Kidney (tissue), 14 donors: Measurements from ENCODE around the gene NDUFS1. TPM values are rescaled to one million over a fixed set of nuclear protein-coding genes. Genes with fewer than 3 reads are reported as not detected.

ENCODE experiments used
- DNase-seq, 5 donors: peaks; one replicate each; pipeline ENCODE4 v3.0.0-alpha.2; 2013 to 2020
- FAIRE-seq: peaks from 2 replicates; lab custom pipeline; 2012; peaks lifted over from hg19 to GRCh38; lab: Jason Lieb, UNC
- H3K27ac ChIP-seq, 2 donors: one replicate each; pipeline ENCODE4 v1.7.0; 2013; ENCODE audit warnings: low read depth in 2 of 2, low read length in 2 of 2, inconsistent platforms in 1 of 2
- H3K27me3 ChIP-seq: one replicate; pipeline ENCODE4 v1.7.1; 2013; ENCODE audit warnings: low read length, inconsistent platforms; ENCODE audit not compliant: control insufficient read depth, insufficient read depth
- H3K36me3 ChIP-seq, 3 donors: one replicate each; pipeline versions ENCODE4 v1.7.0 to v1.7.1; 2013; ENCODE audit warnings: low read length in 3 of 3, control low read depth in 1 of 3, inconsistent platforms in 1 of 3; ENCODE audit not compliant: insufficient read depth in 3 of 3, control insufficient read depth in 2 of 3
- H3K4me1 ChIP-seq, 3 donors: one replicate each; pipeline versions ENCODE4 v1.7.0 to v1.7.1; 2013; ENCODE audit warnings: low read length in 3 of 3, inconsistent platforms in 1 of 3, low read depth in 1 of 3; ENCODE audit not compliant: control insufficient read depth in 2 of 3, insufficient read depth in 2 of 3
- H3K4me3 ChIP-seq, 3 donors: one replicate each; pipeline versions ENCODE4 v1.7.0 to v1.8.1; 2013; ENCODE audit warnings: low read length in 3 of 3, control low read depth in 1 of 3, inconsistent platforms in 1 of 3
- H3K9ac ChIP-seq, 3 donors: one replicate each; pipeline versions ENCODE4 v1.7.0 to v1.7.1; 2013; ENCODE audit warnings: low read length in 3 of 3, control low read depth in 1 of 3, inconsistent platforms in 1 of 3
- H3K9me3 ChIP-seq, 3 donors: one replicate each; pipeline versions ENCODE4 v1.7.0 to v1.7.1; 2013; ENCODE audit warnings: low read length in 3 of 3, control low read depth in 1 of 3, inconsistent platforms in 1 of 3; ENCODE audit not compliant: control insufficient read depth in 2 of 3, insufficient read depth in 1 of 3
- CTCF ChIP-seq: IDR thresholded peaks from 3 replicates; pipeline ENCODE4 v1.5.1; 2012; ENCODE audit warnings: mild to moderate bottlenecking, moderate library complexity, borderline replicate concordance; ENCODE audit not compliant: insufficient read depth; ENCODE audit errors: extremely low read depth
- intact Hi-C: fragments of 100-400 bp; cut with DNase I; formaldehyde crosslinking; loops from one replicate; pipeline ENCODE4 v1.11.1; 2022
- polyA plus RNA-seq: library from polyadenylated mRNA; stranded (reverse); fragments of 350-450 nt; fragmentation: Illumina TruSeq; extraction: RNeasy Lipid Tissue Mini Kit (QIAGEN cat#74804); gene quantifications from one replicate; pipeline ENCODE4 v1.2.3, GENCODE V29; 2014; ENCODE audit warnings: low read depth, low replicate concordance; ENCODE audit not compliant: insufficient read depth
- total RNA-seq: library from RNA; stranded (reverse); fragmentation: NEBNext Ultra II Directional; extraction: Animal tissue kit (Norgen Biotek cat#: 25700); gene quantifications from one replicate; pipeline ENCODE4 v1.2.1, GENCODE V29; 2021
- donor health status: control.
- donor health status: control.
- donor health status: control.
- donor health status: control.
- donor health status: control.
- donor health status: DM: yes; HTN: yes; CAD: no.
- donor health status: Normal renal cell carcinoma (clear cell type).

NDUFS1 gene
- total and polyA plus RNA-seq, 2 donors from 2014 or later = 67.6 to 97.2 TPM

GRCh38 chr2:206088248-206088647, 71.0 kb downstream of the NDUFS1 start:
- Histone ChIP-seq H3K36me3 (no peaks in the 10 kb centered on the region), H3K9me3 (no peaks in the 10 kb centered on the region), H3K9ac (peak overlapping the region in 1 of 3 donors; percentile 2), H3K4me3 (no peak overlapping the region), H3K27ac (no peak overlapping the region), H3K27me3 (no peaks in the 10 kb centered on the region), H3K4me1 (peaks cover 0 to 2% (median 0%) of the 10 kb centered on the region in 3 donors)
- no peak for FAIRE-seq
- TF ChIP-seq CTCF = no peak
- no peak for DNase-seq
- intact Hi-C loops = no loop called here

GRCh38 chr2:206086716-206087350, 72.4 kb downstream of the NDUFS1 start:
- Histone ChIP-seq H3K9me3 (no peaks in the 10 kb centered on the region), H3K27me3 (no peaks in the 10 kb centered on the region), H3K27ac (peak overlapping the region; percentile 63 to 99), H3K4me3 (peak overlapping the region; percentile 79 to 91 (median 83)), H3K36me3 (no peaks in the 10 kb centered on the region), H3K9ac (peak overlapping the region; percentile 79 to 100 (median 98)), H3K4me1 (peaks cover 0 to 3% (median 2%) of the 10 kb centered on the region in 3 donors)
- DNase-seq (peak in 2 of 5 donors; percentile 56 to 61), FAIRE-seq (no peak)
- intact Hi-C loops = no loop called here
- TF ChIP-seq CTCF = no peak

- H3K27ac ChIP-seq = peak within 1 kb of the TSS; percentile 97 to 99
- intact Hi-C loops = no loop called here
- H3K27me3 ChIP-seq = no peaks in the 10 kb centered on the region
- H3K9ac ChIP-seq = peak within 1 kb of the TSS; percentile 79 to 100 (median 99)
- FAIRE-seq = no peak
- no peaks in the 10 kb centered on the region for H3K36me3 ChIP-seq
- H3K9me3 ChIP-seq = no peaks in the 10 kb centered on the region
- H3K4me1 ChIP-seq = peaks cover 0 to 3% (median 2%) of the 10 kb centered on the region in 3 donors
- H3K4me3 ChIP-seq = peak within 1 kb of the TSS; percentile 79 to 97 (median 95)
- peak; percentile 24 for TF ChIP-seq CTCF
- peak; percentile 86 to 93 (median 89) for DNase-seq
These were observed 73.3 kb downstream of the NDUFS1 start, which contains the start of gene INO80D for GRCh38 chr2:206085742-206086445. INO80D (minus strand) TSS chr2:206086174; CDS start chr2:206063016, 23,158 bp downstream.
